ENCODE results near the gene LRRC23. TPM values are rescaled to one million over a fixed set of nuclear protein-coding genes. Genes with fewer than 3 reads are reported as not detected.

The LRRC23 gene
- total and polyA plus RNA-seq, 9 of the 15 experiments (the other 6 are each of a cell fraction or from before 2014, with no cell fraction given): 2.2 to 7.0 (median 3.0) TPM

DNA sequence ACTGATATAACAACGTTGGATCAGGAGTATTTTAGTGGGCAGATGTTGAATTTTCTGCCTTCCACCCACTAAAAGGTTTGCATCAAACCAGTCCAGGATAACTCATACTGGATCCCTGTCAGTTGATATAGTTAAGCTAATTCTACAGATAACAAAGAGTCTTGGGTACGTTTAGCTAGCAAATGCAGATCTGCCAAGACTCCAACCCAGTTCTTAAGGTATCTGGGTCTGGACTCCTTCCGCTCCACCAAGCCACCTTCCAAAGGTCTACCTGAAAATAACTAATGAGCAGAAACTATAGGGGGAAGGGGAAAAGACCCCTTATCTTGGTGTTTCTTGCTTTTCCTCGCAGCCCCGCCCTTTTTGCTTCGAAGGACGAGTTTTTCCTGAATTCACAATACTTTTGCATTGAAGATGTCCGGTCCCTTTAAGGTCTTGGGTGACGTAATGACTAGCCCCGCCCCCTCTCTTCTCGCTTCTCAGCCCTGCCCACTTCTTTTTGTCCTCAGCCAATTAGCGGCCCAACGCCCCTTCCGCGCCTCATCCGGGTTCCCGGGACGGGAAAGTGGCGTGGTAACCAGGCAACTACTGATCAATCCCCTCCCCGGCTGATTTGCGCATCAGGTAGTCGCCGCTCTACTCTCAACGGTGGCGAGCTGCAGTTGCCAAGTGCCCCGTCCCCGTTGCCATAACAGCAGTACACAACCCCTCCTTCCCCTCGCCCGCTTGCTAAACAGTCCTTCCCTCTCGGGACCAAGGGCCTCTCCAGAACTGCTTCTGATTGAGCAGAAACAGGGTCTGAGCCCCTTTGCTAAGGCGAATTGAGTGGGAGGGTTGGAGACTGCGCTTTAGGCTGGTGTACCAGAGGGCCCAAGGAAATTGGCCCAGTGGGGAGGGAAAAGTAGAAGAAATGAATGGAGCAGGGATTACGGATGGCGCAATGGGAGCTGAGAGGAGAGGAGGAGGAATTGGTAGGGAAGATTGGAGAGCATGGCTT is at the start of gene LRRC23 (continued):
- TF ChIP-seq TAF7 (tag; IDR thresholded peaks at IDR 0.05): no peak
- TF ChIP-seq TAF1 (IDR thresholded peaks at IDR 0.05; ENCODE audit: control insufficient read depth, extremely low read depth, insufficient read depth, low read length, severe bottlenecking): no peak
- TF ChIP-seq, protein P1, sequence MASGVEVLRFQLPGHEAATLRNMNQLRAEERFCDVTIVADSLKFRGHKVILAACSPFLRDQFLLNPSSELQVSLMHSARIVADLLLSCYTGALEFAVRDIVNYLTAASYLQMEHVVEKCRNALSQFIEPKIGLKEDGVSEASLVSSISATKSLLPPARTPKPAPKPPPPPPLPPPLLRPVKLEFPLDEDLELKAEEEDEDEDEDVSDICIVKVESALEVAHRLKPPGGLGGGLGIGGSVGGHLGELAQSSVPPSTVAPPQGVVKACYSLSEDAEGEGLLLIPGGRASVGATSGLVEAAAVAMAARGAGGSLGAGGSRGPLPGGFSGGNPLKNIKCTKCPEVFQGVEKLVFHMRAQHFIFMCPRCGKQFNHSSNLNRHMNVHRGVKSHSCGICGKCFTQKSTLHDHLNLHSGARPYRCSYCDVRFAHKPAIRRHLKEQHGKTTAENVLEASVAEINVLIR (CRISPR knock-in tag; IDR thresholded peaks at IDR 0.05): peak; percentile 15; the same call in 1 of the 2 replicates
- TF ChIP-seq ZNF217 (CRISPR knock-in tag; IDR thresholded peaks at IDR 0.05): no peak
- TF ChIP-seq TSC22D4 (tag; IDR thresholded peaks at IDR 0.05): no peak
- no peak for TF ChIP-seq CBX2 (IDR thresholded peaks at IDR 0.05; ENCODE audit: insufficient read depth, low read length, poor library complexity, severe bottlenecking)
- no peak for TF ChIP-seq SMARCE1 (IDR thresholded peaks at IDR 0.05)
- no peak for TF ChIP-seq ATF1 (CRISPR knock-in tag; IDR thresholded peaks at IDR 0.05)
- TF ChIP-seq ATF1 (tag; IDR thresholded peaks at IDR 0.05): peak; percentile 82
- TF ChIP-seq ZNF253 (CRISPR knock-in tag; conservative IDR thresholded peaks at IDR 0.05): no peak
- TF ChIP-seq, protein P2, sequence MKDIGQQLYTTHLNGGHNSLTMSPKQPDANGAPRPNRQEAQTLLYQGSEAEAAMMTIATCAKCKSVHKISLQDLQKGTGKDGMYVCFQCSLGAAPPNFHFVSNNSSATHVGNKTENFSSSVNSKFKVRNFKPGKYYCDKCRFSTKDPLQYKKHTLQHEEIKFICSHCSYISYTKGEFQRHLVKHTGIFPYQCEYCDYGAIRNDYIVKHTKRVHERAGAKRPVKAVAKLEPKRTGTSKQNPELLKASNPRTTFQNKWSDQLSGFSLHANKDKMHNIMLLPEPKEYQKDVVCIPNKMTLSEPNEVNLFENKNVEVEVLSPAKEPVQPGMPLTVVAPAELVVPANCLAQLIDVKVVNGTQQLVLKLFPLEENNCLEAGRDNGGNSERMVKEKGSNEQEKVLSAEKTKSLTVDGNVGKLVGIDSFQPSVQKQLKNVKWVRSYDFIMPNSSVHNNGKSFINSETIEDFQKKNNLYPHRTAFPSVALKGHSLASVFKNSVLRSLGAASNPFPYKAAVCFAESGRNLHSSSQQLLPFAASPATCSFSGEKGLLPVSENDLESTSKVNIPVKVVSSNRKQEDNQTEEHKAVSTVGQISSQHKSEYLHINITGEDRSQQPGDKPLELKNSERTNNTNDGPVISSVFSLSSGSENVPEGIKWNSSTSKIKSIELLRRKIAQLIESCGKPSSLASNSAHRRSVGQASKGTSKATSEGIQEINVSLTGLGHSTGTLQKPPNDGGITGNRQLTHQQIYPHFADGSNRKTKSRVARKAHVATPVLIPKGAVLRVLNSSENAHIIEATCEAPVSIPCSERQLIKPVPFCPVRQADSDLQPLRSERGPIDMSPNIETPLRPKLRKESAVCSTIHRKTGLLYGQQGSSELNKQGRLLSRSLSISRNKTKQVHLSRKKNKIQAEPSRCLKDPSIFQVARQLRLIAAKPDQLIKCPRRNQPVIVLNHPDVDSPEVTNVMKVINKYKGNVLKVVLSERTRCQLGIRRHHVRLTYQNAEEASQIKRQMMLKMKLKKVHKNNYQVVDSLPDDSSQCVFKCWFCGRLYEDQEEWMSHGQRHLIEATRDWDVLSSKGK (CRISPR knock-in tag; IDR thresholded peaks at IDR 0.05): no peak
- TF ChIP-seq PHF21A (IDR thresholded peaks at IDR 0.05; ENCODE audit: borderline replicate concordance, low read depth): no peak
- no peak for TF ChIP-seq SREBF1 (IDR thresholded peaks at IDR 0.05; ENCODE audit: borderline replicate concordance, low read depth, low read length)
- TF ChIP-seq, protein P3, sequence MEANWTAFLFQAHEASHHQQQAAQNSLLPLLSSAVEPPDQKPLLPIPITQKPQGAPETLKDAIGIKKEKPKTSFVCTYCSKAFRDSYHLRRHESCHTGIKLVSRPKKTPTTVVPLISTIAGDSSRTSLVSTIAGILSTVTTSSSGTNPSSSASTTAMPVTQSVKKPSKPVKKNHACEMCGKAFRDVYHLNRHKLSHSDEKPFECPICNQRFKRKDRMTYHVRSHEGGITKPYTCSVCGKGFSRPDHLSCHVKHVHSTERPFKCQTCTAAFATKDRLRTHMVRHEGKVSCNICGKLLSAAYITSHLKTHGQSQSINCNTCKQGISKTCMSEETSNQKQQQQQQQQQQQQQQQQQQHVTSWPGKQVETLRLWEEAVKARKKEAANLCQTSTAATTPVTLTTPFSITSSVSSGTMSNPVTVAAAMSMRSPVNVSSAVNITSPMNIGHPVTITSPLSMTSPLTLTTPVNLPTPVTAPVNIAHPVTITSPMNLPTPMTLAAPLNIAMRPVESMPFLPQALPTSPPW (CRISPR knock-in tag; IDR thresholded peaks at IDR 0.05): peak; percentile 71
- TF ChIP-seq TEAD2 (tag; IDR thresholded peaks at IDR 0.05): no peak
- TF ChIP-seq COPS2 (conservative IDR thresholded peaks at IDR 0.05): no peak
- TF ChIP-seq CEBPB (tag; IDR thresholded peaks at IDR 0.05): peak; percentile 55
- no peak for TF ChIP-seq ZKSCAN8 (CRISPR knock-in tag; IDR thresholded peaks at IDR 0.05)
- TF ChIP-seq FOXP1 (CRISPR knock-in tag; IDR thresholded peaks at IDR 0.05): no peak
- TF ChIP-seq, protein P4, sequence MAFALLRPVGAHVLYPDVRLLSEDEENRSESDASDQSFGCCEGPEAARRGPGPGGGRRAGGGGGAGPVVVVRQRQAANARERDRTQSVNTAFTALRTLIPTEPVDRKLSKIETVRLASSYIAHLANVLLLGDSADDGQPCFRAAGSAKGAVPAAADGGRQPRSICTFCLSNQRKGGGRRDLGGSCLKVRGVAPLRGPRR (CRISPR knock-in tag; IDR thresholded peaks at IDR 0.05): no peak
- TF ChIP-seq DMBX1 (CRISPR knock-in tag; IDR thresholded peaks at IDR 0.05; ENCODE audit: borderline replicate concordance): no peak
